NCI-H82 treated with DMSO at 0.1 percent for 48 hours (cell line): Measurements from ENCODE around the gene SSH3.

Experiments used
- DNase-seq: peaks from one replicate; lab custom pipeline; 2025; ENCODE audit not compliant: unreplicated experiment; lab: John Stamatoyannopoulos, UW

The SSH3 gene

GRCh38 chr11:67279589-67280340, 23.6 kb upstream of the SSH3 start:
- no peak for DNase-seq

- DNase-seq: no peak
Measured at GRCh38 chr11:67280341-67280787, 23.0 kb upstream of the SSH3 start.

- no peak for DNase-seq
Measured at GRCh38 chr11:67280788-67281551, 22.4 kb upstream of the SSH3 start.

GRCh38 chr11:67281552-67282150, 21.7 kb upstream of the SSH3 start:
- no peak for DNase-seq

- DNase-seq: no peak
Measured at GRCh38 chr11:67282155-67282875, 21.0 kb upstream of the SSH3 start.

GRCh38 chr11:67282876-67283371, 20.4 kb upstream of the SSH3 start:
- DNase-seq: no peak

- DNase-seq: no peak
Measured at GRCh38 chr11:67283481-67283963, 19.8 kb upstream of the SSH3 start.

- no peak for DNase-seq
Measured at GRCh38 chr11:67284811-67285540, 18.4 kb upstream of the SSH3 start.

- DNase-seq: no peak
Measured at GRCh38 chr11:67285541-67286498, 17.5 kb upstream of the SSH3 start.

- DNase-seq: no peak
Measured at GRCh38 chr11:67286621-67287333, 16.6 kb upstream of the SSH3 start.

GRCh38 chr11:67287355-67288197, 15.8 kb upstream of the SSH3 start:
- no peak for DNase-seq

GRCh38 chr11:67288198-67288451, 15.2 kb upstream of the SSH3 start:
- DNase-seq: no peak

GRCh38 chr11:67288452-67289225, 14.7 kb upstream of the SSH3 start:
- peak; percentile 23 for DNase-seq

GRCh38 chr11:67289226-67289650, 14.1 kb upstream of the SSH3 start, which contains the start of gene ANKRD13D:
ANKRD13D (plus strand) TSS chr11:67289303; CDS start chr11:67289461, 158 bp downstream.
- DNase-seq: no peak

GRCh38 chr11:67289651-67290479, 13.5 kb upstream of the SSH3 start:
- no peak for DNase-seq

GRCh38 chr11:67290801-67291200, 12.5 kb upstream of the SSH3 start:
- no peak for DNase-seq
